PC-3 (cell line): ENCODE results near the gene PPIF. TPM values are rescaled to one million over a fixed set of nuclear protein-coding genes. Genes with fewer than 3 reads are reported as not detected.
A peak's percentile ranks its signal among the peaks of the same experiment; 100 is the strongest.

Experiments used
- ATAC-seq: fragments of 200-7000 bp; cut with Tn5 transposase; 2 replicates; pipeline ENCODE4 v1.9.1; 2020; ENCODE audit warnings: mild to moderate bottlenecking, moderate library complexity
- BruUV-seq: library from RNA; stranded (reverse); fragments of 400-500 nt; replicated peaks from 2 replicates; lab custom pipeline; 2021; lab: Mats Ljungman, UMichigan
- CTCF ChIA-PET: fragments of 300-600 bp; sonication (Branson Sonifier 250); formaldehyde crosslinking; loops from one replicate; lab custom pipeline; 2022; ENCODE audit warnings: antibody characterized with exemption; lab: Charles Lee
- POLR2A ChIA-PET: fragments of 300-600 bp; sonication (Branson Sonifier 250); formaldehyde crosslinking; loops from one replicate; lab custom pipeline; 2022; ENCODE audit warnings: antibody characterized with exemption; ENCODE audit not compliant: unreplicated experiment; lab: Charles Lee
- DNase-seq: peaks from one replicate; pipeline ENCODE4 v3.0.0-alpha.2; 2015
- H2AFZ ChIP-seq: fragments of 300-600 bp; sonication (generic); 2 replicates; pipeline ENCODE4 v1.6.0; 2016; ENCODE audit warnings: antibody characterized with exemption, low read length
- H3F3A ChIP-seq: fragments of 300-600 bp; sonication (generic); one replicate; pipeline ENCODE4 v1.6.0; 2017; ENCODE audit warnings: antibody characterized with exemption, low read length, control low read depth, mild to moderate bottlenecking; ENCODE audit not compliant: unreplicated experiment
- H3K27ac ChIP-seq: fragments of 300-600 bp; sonication (generic); 2 replicates; pipeline ENCODE4 v1.5.1; 2016; ENCODE audit warnings: mild to moderate bottlenecking, low read length
- H3K27me3 ChIP-seq: fragments of 300-600 bp; sonication (generic); 2 replicates; pipeline ENCODE4 v1.6.1; 2016; ENCODE audit warnings: low read length, mixed read lengths
- H3K36me3 ChIP-seq: fragments of 300-600 bp; sonication (generic); 2 replicates; pipeline ENCODE4 v1.6.1; 2016; ENCODE audit warnings: low read depth, mixed run types, low read length, mixed read lengths
- H3K4me1 ChIP-seq: fragments of 300-600 bp; sonication (generic); 2 replicates; pipeline ENCODE4 v1.5.1; 2016; ENCODE audit warnings: low read length; ENCODE audit not compliant: insufficient read depth
- H3K4me2 ChIP-seq: fragments of 300-600 bp; sonication (generic); 2 replicates; pipeline ENCODE4 v1.6.0; 2016; ENCODE audit warnings: low read length
- H3K4me3 ChIP-seq: fragments of 300-600 bp; sonication (generic); 2 replicates; pipeline ENCODE4 v1.5.1; 2016; ENCODE audit warnings: mild to moderate bottlenecking, low read length, mixed read lengths
- H3K79me2 ChIP-seq: fragments of 300-600 bp; sonication (generic); 2 replicates; pipeline ENCODE4 v1.6.1; 2017; ENCODE audit warnings: low read length, mixed read lengths
- H3K9ac ChIP-seq: fragments of 300-600 bp; sonication (generic); 2 replicates; pipeline ENCODE4 v1.6.0; 2016; ENCODE audit warnings: mild to moderate bottlenecking, low read length
- H3K9me2 ChIP-seq: fragments of 300-600 bp; sonication (generic); replicated peaks from 2 replicates; pipeline ENCODE4 v1.6.1; 2016; ENCODE audit warnings: mixed run types, low read length, mixed read lengths
- H3K9me3 ChIP-seq: fragments of 300-600 bp; sonication (generic); 2 replicates; pipeline ENCODE4 v1.6.1; 2016; ENCODE audit warnings: low read length, mixed read lengths
- H4K20me1 ChIP-seq: fragments of 300-600 bp; sonication (generic); 2 replicates; pipeline ENCODE4 v1.6.1; 2016; ENCODE audit warnings: low read length, mixed read lengths
- EZH2 ChIP-seq: fragments of 300-600 bp; sonication (generic); IDR thresholded peaks from one replicate; pipeline ENCODE4 v1.6.1; 2017; ENCODE audit warnings: antibody characterized with exemption, mild to moderate bottlenecking, low read length; ENCODE audit not compliant: unreplicated experiment
- EZH2phosphoT487 ChIP-seq: fragments of 300-600 bp; sonication (generic); IDR thresholded peaks from 2 replicates; pipeline ENCODE4 v1.6.1; 2018; ENCODE audit warnings: mild to moderate bottlenecking, antibody characterized with exemption, low read length, borderline replicate concordance
- intact Hi-C: fragments of 100-400 bp; cut with micrococcal nuclease; formaldehyde crosslinking; loops from 2 replicates; pipeline ENCODE4 v1.9.0; 2023
- total RNA-seq: library from RNA; depleted of rRNA; stranded (reverse); fragments of >200 nt; gene quantifications from 2 replicates; pipeline ENCODE4 v1.2.3, GENCODE V29; 2014
- TF ChIP-seq, protein P1 (sequence below): fragments of 300-600 bp; sonication (generic); conservative IDR thresholded peaks from 2 replicates; pipeline ENCODE4 v1.5.1; 2017; ENCODE audit warnings: antibody characterized with exemption, low read depth, mild to moderate bottlenecking, low read length

PPIF gene
- total RNA-seq, 1 experiment from 2014 or later: 381 TPM

DNA sequence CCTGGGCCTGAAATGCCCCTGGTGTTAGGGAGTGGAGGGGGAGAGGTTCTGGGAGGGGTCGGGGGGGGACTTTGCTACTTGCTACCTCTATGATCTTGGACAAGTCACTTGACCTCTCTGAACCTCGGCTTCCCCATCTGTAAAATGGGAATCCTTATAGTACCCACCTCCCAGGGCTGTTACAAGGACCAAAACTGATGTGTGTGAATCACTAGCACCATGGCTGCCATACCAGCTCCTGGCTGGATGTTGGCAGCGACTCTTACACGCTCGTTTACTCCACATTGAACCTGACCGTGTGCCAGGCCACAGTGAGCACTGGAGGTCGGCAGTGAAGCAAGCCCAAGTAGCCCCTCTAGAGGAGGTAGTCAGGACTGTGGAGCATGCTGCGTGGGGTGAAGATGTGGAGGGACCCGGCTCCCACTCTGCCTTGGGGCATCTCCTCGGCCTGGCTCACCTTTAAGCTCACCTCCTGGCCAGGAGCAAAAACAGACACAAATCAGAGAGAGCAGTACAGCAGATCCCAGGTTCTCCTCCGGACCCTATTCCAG, 28.9 kb downstream of the PPIF start:
- DNase-seq (no peak), ATAC-seq (no peak)
- H3K27ac ChIP-seq: no peak overlapping the region
- peak overlapping the region; percentile 44 for H2AFZ ChIP-seq
- ChIA-PET POLR2A (no interaction called here), CTCF (interaction anchor here (1.1 kb wide), 1 partner anchor 63 kb away, joined by 3 read pairs; no protein-coding TSS in a partner anchor)
- H3K4me2 ChIP-seq: no peak overlapping the region
- H4K20me1 ChIP-seq: no peaks in the 10 kb centered on the region
- H3K36me3 ChIP-seq: no peaks in the 10 kb centered on the region
- no TSS peak for BruUV-seq
- H3K9ac ChIP-seq: no peak overlapping the region
- H3K4me1 ChIP-seq: peaks cover 19% of the 10 kb centered on the region
- no peaks in the 10 kb centered on the region for H3K9me2 ChIP-seq
- H3K79me2 ChIP-seq: no peaks in the 10 kb centered on the region
- H3F3A ChIP-seq: no peaks in the 10 kb centered on the region
- intact Hi-C loops: no loop called here
- TF ChIP-seq EZH2 (no peak), EZH2phosphoT487 (no peak)
- TF ChIP-seq, protein P1, sequence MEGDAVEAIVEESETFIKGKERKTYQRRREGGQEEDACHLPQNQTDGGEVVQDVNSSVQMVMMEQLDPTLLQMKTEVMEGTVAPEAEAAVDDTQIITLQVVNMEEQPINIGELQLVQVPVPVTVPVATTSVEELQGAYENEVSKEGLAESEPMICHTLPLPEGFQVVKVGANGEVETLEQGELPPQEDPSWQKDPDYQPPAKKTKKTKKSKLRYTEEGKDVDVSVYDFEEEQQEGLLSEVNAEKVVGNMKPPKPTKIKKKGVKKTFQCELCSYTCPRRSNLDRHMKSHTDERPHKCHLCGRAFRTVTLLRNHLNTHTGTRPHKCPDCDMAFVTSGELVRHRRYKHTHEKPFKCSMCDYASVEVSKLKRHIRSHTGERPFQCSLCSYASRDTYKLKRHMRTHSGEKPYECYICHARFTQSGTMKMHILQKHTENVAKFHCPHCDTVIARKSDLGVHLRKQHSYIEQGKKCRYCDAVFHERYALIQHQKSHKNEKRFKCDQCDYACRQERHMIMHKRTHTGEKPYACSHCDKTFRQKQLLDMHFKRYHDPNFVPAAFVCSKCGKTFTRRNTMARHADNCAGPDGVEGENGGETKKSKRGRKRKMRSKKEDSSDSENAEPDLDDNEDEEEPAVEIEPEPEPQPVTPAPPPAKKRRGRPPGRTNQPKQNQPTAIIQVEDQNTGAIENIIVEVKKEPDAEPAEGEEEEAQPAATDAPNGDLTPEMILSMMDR: no peak
- no peaks in the 10 kb centered on the region for H3K27me3 ChIP-seq
- H3K9me3 ChIP-seq: no peaks in the 10 kb centered on the region
- H3K4me3 ChIP-seq: no peak overlapping the region

DNA sequence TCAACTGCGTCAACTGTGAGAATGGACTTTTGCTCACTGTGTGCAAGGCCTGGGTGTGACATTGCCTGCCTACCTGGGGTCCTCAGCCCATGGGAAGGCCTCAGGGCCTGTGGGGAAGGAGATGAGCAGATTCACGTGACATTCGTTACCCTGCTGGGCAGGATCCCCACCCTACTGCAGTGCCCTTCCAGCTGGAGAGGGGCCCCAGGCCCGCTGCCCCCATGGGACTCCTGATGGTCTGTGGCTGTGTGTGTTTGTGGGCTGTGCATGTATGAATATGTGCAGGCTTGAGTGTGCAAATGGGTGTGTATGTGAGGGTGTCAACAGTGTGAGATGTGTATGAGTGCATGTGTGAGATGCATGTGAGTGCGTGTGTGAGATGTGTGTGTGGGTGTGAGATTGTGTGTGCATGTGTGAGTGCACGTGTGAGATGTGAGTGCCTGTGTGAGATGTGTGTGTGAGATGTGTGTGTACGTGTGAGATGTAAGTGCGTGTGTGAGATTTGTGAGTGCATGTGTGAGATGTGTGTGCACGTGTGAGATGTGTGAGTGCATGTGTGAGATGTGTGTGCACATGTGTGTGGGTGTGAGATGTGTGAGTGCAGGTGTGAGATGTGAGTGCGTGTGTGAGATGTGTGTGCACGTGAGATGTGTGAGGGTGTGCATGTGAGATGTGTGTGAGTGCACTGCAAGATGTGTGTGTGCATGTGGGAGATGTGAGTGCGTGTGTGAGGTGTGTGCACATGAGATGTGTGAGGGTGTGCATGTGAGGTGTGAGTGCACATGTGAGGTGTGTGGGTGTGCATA, 29.7 kb downstream of the PPIF start:
- no peaks in the 10 kb centered on the region for H3K36me3 ChIP-seq
- no peak overlapping the region for H2AFZ ChIP-seq
- TF ChIP-seq EZH2: no peak
- TF ChIP-seq EZH2phosphoT487: no peak
- TF ChIP-seq, protein P1: no peak
- H3K79me2 ChIP-seq: no peaks in the 10 kb centered on the region
- H3K4me1 ChIP-seq: peaks cover 19% of the 10 kb centered on the region
- no peaks in the 10 kb centered on the region for H4K20me1 ChIP-seq
- ATAC-seq: no peak
- H3K9me2 ChIP-seq: no peaks in the 10 kb centered on the region
- no peak for DNase-seq
- ChIA-PET POLR2A (no interaction called here), CTCF (no interaction called here)
- no peak overlapping the region for H3K27ac ChIP-seq
- no peaks in the 10 kb centered on the region for H3F3A ChIP-seq
- intact Hi-C loops: no loop called here
- H3K9me3 ChIP-seq: no peaks in the 10 kb centered on the region
- no peaks in the 10 kb centered on the region for H3K27me3 ChIP-seq
- BruUV-seq: no TSS peak
- H3K9ac ChIP-seq: no peak overlapping the region
- no peak overlapping the region for H3K4me2 ChIP-seq
- H3K4me3 ChIP-seq: no peak overlapping the region
